Transverse colon (tissue), 4 donors: ENCODE results near the gene SLC35F5.

Experiments used
- CTCF ChIP-seq, 5 experiments: fragments of 200-600 bp in 3 of 5; fragments of 450-650 bp in 2 of 5; sonication (generic) in 3 of 5; IDR thresholded peaks; 1 replicate in 2 of 5; 2 replicates in 3 of 5; pipeline ENCODE4 v1.5.1; 2016 to 2017; ENCODE audit warnings: antibody characterized with exemption in 5 of 5, inconsistent platforms in 3 of 5, mild to moderate bottlenecking in 2 of 5, moderate library complexity in 1 of 5
- POLR2AphosphoS5 ChIP-seq, 3 donors: sonication (generic); formaldehyde crosslinking; IDR thresholded peaks; one replicate each; pipeline ENCODE4 v1.6.1; 2016; ENCODE audit warnings: antibody characterized with exemption in 3 of 3

GRCh38 chr2:113765276-113765675, 8.8 kb upstream of the SLC35F5 start:
- TF ChIP-seq POLR2AphosphoS5 (IDR thresholded peaks at IDR 0.05) (no peak), CTCF (IDR thresholded peaks at IDR 0.05) (no peak)
